RWPE2 (cell line): Measurements from ENCODE around the gene DNAJC11.

Source experiments
- ATAC-seq: fragments of 200-7000 bp; cut with Tn5 transposase; 3 replicates; pipeline ENCODE4 v1.9.1; 2021; ENCODE audit warnings: low read depth
- DNase-seq: peaks from one replicate; pipeline ENCODE4 v3.0.0-alpha.2; 2020; ENCODE audit warnings: low spot score
- H3K27ac ChIP-seq: fragments of 450-650 bp; 2 replicates; pipeline ENCODE4 v1.5.1; 2017; ENCODE audit warnings: mild to moderate bottlenecking; ENCODE audit not compliant: poor library complexity, severe bottlenecking
- H3K27me3 ChIP-seq: fragments of 250-450 bp; sonication (Bioruptor Pico); 2 replicates; pipeline ENCODE4 v1.5.1; 2021; ENCODE audit warnings: mild to moderate bottlenecking, moderate library complexity; ENCODE audit not compliant: insufficient read depth, poor library complexity, severe bottlenecking
- H3K36me3 ChIP-seq: fragments of 250-450 bp; sonication (Bioruptor Pico); 2 replicates; pipeline ENCODE4 v1.5.1; 2020; ENCODE audit warnings: low read depth, mild to moderate bottlenecking, moderate library complexity
- H3K4me1 ChIP-seq: fragments of 250-450 bp; sonication (Bioruptor Pico); 2 replicates; pipeline ENCODE4 v1.5.1; 2021; ENCODE audit warnings: mild to moderate bottlenecking, moderate library complexity; ENCODE audit not compliant: insufficient read depth, poor library complexity, severe bottlenecking
- H3K4me3 ChIP-seq: fragments of 250-450 bp; sonication (Bioruptor Pico); 2 replicates; pipeline ENCODE4 v1.5.1; 2021; ENCODE audit warnings: mild to moderate bottlenecking, moderate library complexity; ENCODE audit not compliant: severe bottlenecking
- H3K9me3 ChIP-seq: fragments of 250-450 bp; sonication (Bioruptor Pico); 2 replicates; pipeline ENCODE4 v1.5.1; 2021; ENCODE audit warnings: mild to moderate bottlenecking, moderate library complexity; ENCODE audit not compliant: severe bottlenecking
- TF ChIP-seq, protein P1 (sequence below): fragments of 450-650 bp; IDR thresholded peaks from one replicate; pipeline ENCODE4 v1.5.1; 2017; ENCODE audit warnings: mild to moderate bottlenecking, moderate library complexity; ENCODE audit not compliant: poor library complexity, severe bottlenecking

DNAJC11 gene

DNA sequence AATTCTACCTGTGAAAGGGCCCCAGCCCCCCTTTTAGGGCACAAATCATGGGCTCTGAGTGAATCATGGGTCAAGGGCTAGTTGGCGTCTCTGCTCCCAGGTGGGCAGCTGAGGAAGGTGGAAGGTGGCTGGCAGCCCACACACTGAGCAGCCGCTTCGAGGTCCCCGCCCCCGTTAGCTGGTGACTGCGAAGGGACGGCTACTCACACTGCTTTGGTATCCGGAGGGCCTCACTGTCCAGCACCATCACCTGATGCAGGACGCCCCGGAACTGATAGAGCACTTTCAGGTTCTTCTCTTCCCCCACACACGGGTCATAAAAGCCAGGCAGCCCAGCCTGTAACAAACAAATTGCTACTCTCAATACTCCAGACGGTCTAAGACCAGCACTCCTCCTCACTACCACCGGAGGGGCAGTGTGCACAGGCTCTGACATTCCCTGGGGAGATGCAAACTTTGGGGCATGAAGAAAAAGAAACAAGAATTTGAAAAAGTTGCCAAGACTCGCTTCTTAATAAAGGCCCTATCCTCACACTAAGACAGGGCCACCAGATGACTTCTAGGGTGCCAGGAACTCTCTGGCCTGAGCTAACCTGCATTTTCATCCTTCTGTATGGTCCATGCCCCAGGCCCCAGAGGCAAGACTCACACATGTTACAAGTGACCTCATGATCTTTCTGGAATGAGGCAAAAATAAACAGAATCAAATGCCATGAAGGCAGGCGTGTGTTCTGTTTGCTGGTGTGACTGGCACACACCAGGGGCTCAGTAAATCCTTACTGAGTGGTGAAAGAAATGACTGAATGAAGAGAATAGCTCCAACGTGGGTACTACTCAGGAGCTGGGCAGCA lies 65.5 kb downstream of the DNAJC11 start:
- no peak overlapping the region for H3K4me3 ChIP-seq
- H3K9me3 ChIP-seq = no peaks in the 10 kb centered on the region
- ATAC-seq (no peak), DNase-seq (no peak)
- peaks cover 77% of the 10 kb centered on the region for H3K36me3 ChIP-seq
- H3K27me3 ChIP-seq = no peaks in the 10 kb centered on the region
- TF ChIP-seq, protein P1, sequence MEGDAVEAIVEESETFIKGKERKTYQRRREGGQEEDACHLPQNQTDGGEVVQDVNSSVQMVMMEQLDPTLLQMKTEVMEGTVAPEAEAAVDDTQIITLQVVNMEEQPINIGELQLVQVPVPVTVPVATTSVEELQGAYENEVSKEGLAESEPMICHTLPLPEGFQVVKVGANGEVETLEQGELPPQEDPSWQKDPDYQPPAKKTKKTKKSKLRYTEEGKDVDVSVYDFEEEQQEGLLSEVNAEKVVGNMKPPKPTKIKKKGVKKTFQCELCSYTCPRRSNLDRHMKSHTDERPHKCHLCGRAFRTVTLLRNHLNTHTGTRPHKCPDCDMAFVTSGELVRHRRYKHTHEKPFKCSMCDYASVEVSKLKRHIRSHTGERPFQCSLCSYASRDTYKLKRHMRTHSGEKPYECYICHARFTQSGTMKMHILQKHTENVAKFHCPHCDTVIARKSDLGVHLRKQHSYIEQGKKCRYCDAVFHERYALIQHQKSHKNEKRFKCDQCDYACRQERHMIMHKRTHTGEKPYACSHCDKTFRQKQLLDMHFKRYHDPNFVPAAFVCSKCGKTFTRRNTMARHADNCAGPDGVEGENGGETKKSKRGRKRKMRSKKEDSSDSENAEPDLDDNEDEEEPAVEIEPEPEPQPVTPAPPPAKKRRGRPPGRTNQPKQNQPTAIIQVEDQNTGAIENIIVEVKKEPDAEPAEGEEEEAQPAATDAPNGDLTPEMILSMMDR = no peak
- no peak overlapping the region for H3K27ac ChIP-seq
- H3K4me1 ChIP-seq = no peaks in the 10 kb centered on the region

DNA sequence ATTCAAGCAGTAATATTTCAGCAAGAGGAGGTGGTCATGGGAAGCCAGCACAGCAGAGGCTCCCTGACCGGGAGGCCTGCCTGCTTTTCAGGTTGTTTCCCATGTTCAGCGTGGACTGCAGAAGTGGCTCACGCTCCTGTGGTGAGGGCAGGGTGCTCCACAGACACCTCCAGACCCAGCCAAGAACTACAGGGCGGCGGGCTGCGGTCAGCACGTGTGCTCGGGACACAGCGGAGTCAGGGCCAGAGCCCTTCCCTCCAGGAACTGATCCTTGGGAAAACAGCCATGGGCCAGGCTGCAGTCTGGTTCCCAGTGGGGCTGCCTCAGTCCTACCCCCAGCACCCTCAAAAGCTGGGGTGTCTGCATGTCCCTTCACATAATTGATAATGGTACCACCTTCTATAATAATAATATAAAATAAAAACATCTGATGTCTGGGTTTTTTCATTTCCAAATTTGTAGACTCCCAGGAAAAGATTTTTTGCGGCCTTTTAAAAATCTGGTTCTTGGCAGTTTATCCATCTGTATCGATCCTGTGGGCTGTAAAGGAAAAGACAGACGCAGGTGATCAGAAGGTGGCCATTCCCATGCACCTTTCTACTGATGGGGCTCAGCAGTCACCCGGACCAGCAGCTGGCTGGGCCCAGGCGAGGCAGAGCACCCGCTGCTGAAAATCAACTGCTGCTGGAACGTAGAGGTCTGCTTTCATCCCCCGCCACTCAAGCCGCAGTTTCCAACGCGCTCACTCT lies 66.3 kb downstream of the DNAJC11 start:
- Histone ChIP-seq H3K4me1 (no peaks in the 10 kb centered on the region), H3K27ac (no peak overlapping the region), H3K4me3 (no peak overlapping the region), H3K27me3 (no peaks in the 10 kb centered on the region), H3K36me3 (peaks cover 77% of the 10 kb centered on the region), H3K9me3 (no peaks in the 10 kb centered on the region)
- TF ChIP-seq, protein P1 = no peak
- ATAC-seq = no peak
- no peak for DNase-seq

DNA sequence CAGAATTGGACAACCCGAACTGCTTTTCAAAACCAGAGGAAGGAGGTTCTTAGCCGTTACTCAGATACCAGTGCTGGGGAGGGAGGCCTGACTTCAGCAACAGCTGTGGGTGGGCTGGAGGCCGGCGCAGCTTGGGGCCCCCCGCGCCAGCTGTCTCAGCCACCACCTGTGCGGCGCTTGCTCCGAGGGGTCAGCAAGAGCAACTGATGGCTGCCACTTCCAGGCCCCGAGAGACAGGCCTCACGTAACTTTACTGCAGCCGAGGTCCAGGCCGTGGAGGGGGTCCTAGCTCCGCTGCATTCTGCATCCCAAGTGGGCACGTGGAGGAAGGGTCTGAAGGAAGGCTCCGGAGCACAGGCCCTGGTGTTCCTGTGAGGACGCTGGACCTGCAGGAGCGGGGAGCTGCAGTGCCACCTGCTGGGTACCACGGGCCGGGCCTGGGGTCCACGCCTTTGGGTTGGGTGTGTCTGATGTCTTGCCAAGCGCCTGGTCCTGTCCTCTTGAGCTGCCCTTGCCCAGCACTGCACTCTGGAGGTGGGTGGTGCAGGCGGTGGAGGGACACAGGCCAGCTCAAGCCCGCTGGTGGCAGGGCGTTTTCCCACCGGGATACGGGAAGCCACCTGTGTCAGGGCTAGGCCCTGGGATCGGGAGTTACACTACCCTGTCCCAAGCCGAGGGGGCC lies 67.1 kb downstream of the DNAJC11 start:
- Histone ChIP-seq H3K27me3 (no peaks in the 10 kb centered on the region), H3K27ac (no peak overlapping the region), H3K4me1 (no peaks in the 10 kb centered on the region), H3K9me3 (no peaks in the 10 kb centered on the region), H3K4me3 (no peak overlapping the region), H3K36me3 (peaks cover 82% of the 10 kb centered on the region)
- TF ChIP-seq, protein P1 = peak; percentile 50
- ATAC-seq (peak; percentile 70), DNase-seq (no peak)

DNA sequence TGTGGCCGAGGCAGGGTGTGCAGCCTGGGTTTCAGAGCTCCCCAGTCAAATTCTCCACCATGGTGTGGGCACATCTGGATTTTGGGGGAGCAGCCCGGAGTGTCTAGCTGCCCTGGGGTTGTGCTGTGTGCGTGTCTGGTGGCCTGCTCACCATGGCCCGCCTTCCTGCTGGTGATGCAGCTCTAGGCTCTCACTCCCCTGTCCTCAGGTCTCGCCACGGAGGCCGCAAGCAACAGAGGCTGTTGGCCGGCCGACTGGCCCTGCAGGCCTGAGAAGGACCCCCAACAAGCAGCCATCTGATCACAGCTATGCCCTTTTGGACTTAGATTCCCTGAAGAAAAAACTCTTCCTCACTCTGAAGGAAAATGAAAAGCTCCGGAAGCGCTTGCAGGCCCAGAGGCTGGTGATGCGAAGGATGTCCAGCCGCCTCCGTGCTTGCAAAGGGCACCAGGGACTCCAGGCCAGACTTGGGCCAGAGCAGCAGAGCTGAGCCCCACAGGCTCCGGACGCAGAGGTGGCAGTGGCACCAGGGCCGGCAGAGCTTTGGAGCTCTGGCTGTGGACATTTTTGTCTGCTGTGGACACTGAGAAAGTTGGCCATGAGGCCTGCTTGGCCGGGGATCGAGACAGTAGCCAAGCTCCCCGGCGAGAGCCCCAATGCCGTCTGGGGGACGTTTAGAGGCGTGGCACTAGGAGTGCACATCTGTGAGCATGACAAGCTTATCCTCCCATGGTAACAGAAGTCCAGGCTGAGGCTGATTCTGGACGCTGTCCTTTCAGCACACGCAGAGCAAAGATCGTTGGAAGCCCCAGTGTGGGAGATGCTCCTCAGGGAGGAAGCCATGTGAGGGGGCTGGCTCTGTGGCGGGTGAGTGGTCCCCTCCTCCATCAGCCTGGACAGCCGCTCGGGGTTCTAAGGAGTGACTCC lies 68.8 kb downstream of the DNAJC11 start:
- Histone ChIP-seq H3K27ac (no peak overlapping the region), H3K4me3 (no peak overlapping the region), H3K36me3 (peaks cover 82% of the 10 kb centered on the region), H3K4me1 (no peaks in the 10 kb centered on the region), H3K27me3 (no peaks in the 10 kb centered on the region), H3K9me3 (no peaks in the 10 kb centered on the region)
- no peak for DNase-seq
- TF ChIP-seq, protein P1 = no peak
- no peak; the same call in 2 of the 3 replicates for ATAC-seq
